Panc1 (cell line): ENCODE results near the gene RWDD4. TPM values are rescaled to one million over a fixed set of nuclear protein-coding genes. Genes with fewer than 3 reads are reported as not detected.

Experiments used
- ATAC-seq: fragments of 200-7000 bp; cut with Tn5 transposase; 2 replicates; pipeline ENCODE4 v1.9.1; 2020; ENCODE audit warnings: mild to moderate bottlenecking, moderate library complexity
- BruUV-seq: library from RNA; stranded (reverse); fragments of 400-500 nt; replicated peaks from 2 replicates; lab custom pipeline; 2021; lab: Mats Ljungman, UMichigan
- CTCF ChIA-PET: fragments of 300-600 bp; sonication (Branson Sonifier 250); formaldehyde crosslinking; loops from one replicate; lab custom pipeline; 2022; ENCODE audit warnings: antibody characterized with exemption; lab: Charles Lee
- POLR2A ChIA-PET: fragments of 300-600 bp; sonication (Branson Sonifier 250); formaldehyde crosslinking; loops from one replicate; lab custom pipeline; 2022; ENCODE audit warnings: antibody characterized with exemption; lab: Charles Lee
- DNase-seq: peaks from one replicate; pipeline ENCODE4 v3.0.0-alpha.2; 2010; ENCODE audit warnings: low read depth, low spot score
- H3K27ac ChIP-seq: 2 replicates; pipeline ENCODE4 v1.5.1; 2011; ENCODE audit warnings: mild to moderate bottlenecking, low read length, inconsistent platforms
- H3K27me3 ChIP-seq: fragments of 200-500 bp; sonication (Bioruptor generic); 2 replicates; pipeline ENCODE4 v1.6.0; 2014; ENCODE audit warnings: low read length, inconsistent platforms; ENCODE audit not compliant: control insufficient read depth, insufficient read depth
- H3K36me3 ChIP-seq: fragments of 200-500 bp; sonication (Bioruptor generic); 2 replicates; pipeline ENCODE4 v1.5.1; 2014; ENCODE audit warnings: inconsistent platforms, mild to moderate bottlenecking, low read length, moderate library complexity; ENCODE audit not compliant: control insufficient read depth, insufficient read depth
- H3K4me1 ChIP-seq: 2 replicates; pipeline ENCODE4 v1.5.1; 2011; ENCODE audit warnings: inconsistent platforms, mild to moderate bottlenecking, low read length, moderate library complexity; ENCODE audit not compliant: control insufficient read depth, insufficient read depth
- H3K4me3 ChIP-seq, 2 experiments: 2 replicates each; pipeline ENCODE4 v1.5.1; 2011 to 2012; ENCODE audit warnings: low read depth in 2 of 2, low read length in 2 of 2, mild to moderate bottlenecking in 2 of 2, inconsistent platforms in 1 of 2, moderate library complexity in 1 of 2
- H3K9me3 ChIP-seq: fragments of 200-500 bp; sonication (Bioruptor generic); 2 replicates; pipeline ENCODE4 v1.5.1; 2014; ENCODE audit warnings: low read depth, mild to moderate bottlenecking, inconsistent platforms, low read length, moderate library complexity; ENCODE audit not compliant: control insufficient read depth, insufficient read depth
- POLR2AphosphoS5 ChIP-seq: IDR thresholded peaks from 2 replicates; pipeline ENCODE4 v1.6.1; 2012; ENCODE audit warnings: mild to moderate bottlenecking, low read depth, low read length, moderate library complexity
- REST ChIP-seq, 2 experiments: IDR thresholded peaks; 2 replicates each; pipeline ENCODE4 v1.6.1; 2011 to 2012; ENCODE audit warnings: low read depth in 2 of 2, control low read depth in 1 of 2, low read length in 1 of 2, mild to moderate bottlenecking in 1 of 2, moderate library complexity in 1 of 2; ENCODE audit not compliant: insufficient read depth in 1 of 2
- SIN3A ChIP-seq: IDR thresholded peaks from 2 replicates; pipeline ENCODE4 v1.6.1; 2012; ENCODE audit warnings: low read depth, mild to moderate bottlenecking, low read length, moderate library complexity, borderline replicate concordance; ENCODE audit not compliant: insufficient read depth
- TCF7L2 ChIP-seq: IDR thresholded peaks from 2 replicates; pipeline ENCODE4 v1.6.1; 2011; ENCODE audit warnings: mild to moderate bottlenecking, low read depth, low read length, inconsistent platforms
- in situ Hi-C: cut with HindIII; loops from 2 replicates; pipeline ENCODE4 v1.10.0; 2016; ENCODE audit warnings: low sequenced_read_pairs, low pct_unique_long_range_greater_than_20kb
- intact Hi-C: fragments of 100-400 bp; cut with micrococcal nuclease; formaldehyde crosslinking; loops from one replicate; pipeline ENCODE4 v1.10.0; 2022; ENCODE audit not compliant: unreplicated experiment
- total RNA-seq: library from RNA; stranded (reverse); gene quantifications from one replicate; pipeline ENCODE4 v1.2.1, GENCODE V29; 2021; ENCODE audit not compliant: unreplicated experiment
- TF ChIP-seq, protein P1 (sequence below): fragments of 450-650 bp; IDR thresholded peaks from 2 replicates; pipeline ENCODE4 v1.5.1; 2017; ENCODE audit warnings: mild to moderate bottlenecking

Gene RWDD4
- total RNA-seq, 1 experiment from 2014 or later = 27.4 TPM

DNA sequence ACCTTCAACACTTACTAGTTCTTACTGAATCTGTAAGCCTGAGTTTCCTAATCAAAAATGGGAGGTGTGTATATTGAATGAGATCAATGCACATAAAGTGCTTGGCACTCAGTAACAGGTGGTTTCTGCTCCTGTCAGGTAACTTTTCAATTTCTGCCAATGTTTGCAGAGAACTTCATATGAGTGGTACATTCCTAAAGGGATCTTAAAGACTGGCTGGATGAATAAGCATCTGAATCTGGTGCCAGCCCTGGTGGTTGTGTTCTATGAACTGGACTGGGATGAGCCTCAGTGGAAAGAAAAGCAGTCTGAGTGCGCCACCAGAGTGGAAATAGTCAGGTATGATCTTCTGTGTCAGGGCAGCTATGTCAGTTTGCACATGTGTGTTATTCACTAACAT lies 7.1 kb upstream of the RWDD4 start:
- H3K36me3 ChIP-seq = peaks cover 16% of the 10 kb centered on the region
- POLR2A ChIA-PET = no interaction called here
- no peaks in the 10 kb centered on the region for H3K27me3 ChIP-seq
- TF ChIP-seq TCF7L2 = no peak
- no peak for TF ChIP-seq REST (IDR thresholded peaks at IDR 0.05; ENCODE audit: insufficient read depth in 1 of 2, low read depth in 2 of 2, low read length in 1 of 2)
- no peak for TF ChIP-seq SIN3A
- TF ChIP-seq POLR2AphosphoS5 = no peak
- TF ChIP-seq, protein P1, sequence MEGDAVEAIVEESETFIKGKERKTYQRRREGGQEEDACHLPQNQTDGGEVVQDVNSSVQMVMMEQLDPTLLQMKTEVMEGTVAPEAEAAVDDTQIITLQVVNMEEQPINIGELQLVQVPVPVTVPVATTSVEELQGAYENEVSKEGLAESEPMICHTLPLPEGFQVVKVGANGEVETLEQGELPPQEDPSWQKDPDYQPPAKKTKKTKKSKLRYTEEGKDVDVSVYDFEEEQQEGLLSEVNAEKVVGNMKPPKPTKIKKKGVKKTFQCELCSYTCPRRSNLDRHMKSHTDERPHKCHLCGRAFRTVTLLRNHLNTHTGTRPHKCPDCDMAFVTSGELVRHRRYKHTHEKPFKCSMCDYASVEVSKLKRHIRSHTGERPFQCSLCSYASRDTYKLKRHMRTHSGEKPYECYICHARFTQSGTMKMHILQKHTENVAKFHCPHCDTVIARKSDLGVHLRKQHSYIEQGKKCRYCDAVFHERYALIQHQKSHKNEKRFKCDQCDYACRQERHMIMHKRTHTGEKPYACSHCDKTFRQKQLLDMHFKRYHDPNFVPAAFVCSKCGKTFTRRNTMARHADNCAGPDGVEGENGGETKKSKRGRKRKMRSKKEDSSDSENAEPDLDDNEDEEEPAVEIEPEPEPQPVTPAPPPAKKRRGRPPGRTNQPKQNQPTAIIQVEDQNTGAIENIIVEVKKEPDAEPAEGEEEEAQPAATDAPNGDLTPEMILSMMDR = no peak
- ATAC-seq (no peak), DNase-seq (no peak)
- H3K4me3 ChIP-seq = no peak overlapping the region
- no peaks in the 10 kb centered on the region for H3K9me3 ChIP-seq
- no TSS peak for BruUV-seq
- no peaks in the 10 kb centered on the region for H3K4me1 ChIP-seq
- CTCF ChIA-PET = no interaction called here
- in situ Hi-C loops = no loop called here
- intact Hi-C loops = no loop called here
- H3K27ac ChIP-seq = no peak overlapping the region

DNA sequence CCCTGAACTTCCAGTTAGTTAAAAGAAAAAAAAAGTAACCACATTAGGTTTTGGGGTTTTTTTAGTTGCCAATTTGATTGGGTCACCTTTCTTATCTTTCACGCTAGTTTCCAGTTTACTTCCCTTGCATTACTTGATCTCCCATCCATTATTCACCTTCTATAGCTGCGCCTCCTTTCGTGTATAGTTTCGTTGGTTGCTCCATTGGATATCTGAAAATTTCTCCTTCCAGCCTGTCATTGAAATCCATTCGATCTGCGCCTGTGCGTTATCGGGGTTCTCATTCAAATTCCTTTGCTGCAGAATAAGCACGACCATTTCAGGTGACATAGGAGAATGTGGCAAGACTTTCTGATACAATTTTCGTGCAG lies 872 bp upstream of the RWDD4 start:
- Histone ChIP-seq H3K9me3 (no peaks in the 10 kb centered on the region), H3K4me3 (peak overlapping the region; percentile 83 to 95), H3K36me3 (peaks cover 6% of the 10 kb centered on the region), H3K27ac (peak overlapping the region; percentile 95), H3K27me3 (no peaks in the 10 kb centered on the region), H3K4me1 (0 out of 2 replicates have a peak, but pooled peaks cover 4% of the 10 kb centered on the region)
- TF ChIP-seq REST (IDR thresholded peaks at IDR 0.05; ENCODE audit: insufficient read depth in 1 of 2, low read depth in 2 of 2, low read length in 1 of 2) (no peak), SIN3A (no peak), TCF7L2 (no peak), POLR2AphosphoS5 (no peak)
- TF ChIP-seq, protein P1 = no peak
- ChIA-PET CTCF (no interaction called here), POLR2A (no interaction called here)
- intact Hi-C loops = no loop called here
- in situ Hi-C loops = no loop called here
- DNase-seq = no peak
- BruUV-seq = TSS peak; percentile 88
- ATAC-seq = no peak
